Measurements from ENCODE around the gene ARHGEF1.

ARHGEF1 gene

GRCh38 chr19:41903193-41903953 lies 20.4 kb downstream of the ARHGEF1 start:
- POLR2A ChIA-PET, result interaction anchor here (1.4 kb wide), 1 partner anchor 8 kb away, joined by 4 read pairs; no protein-coding TSS in a partner anchor
- CTCF ChIA-PET, result interaction anchor here (0.6 kb wide), 1 partner anchor 31 kb away, joined by 3 read pairs; no protein-coding TSS in a partner anchor
- TF ChIP-seq, protein P1, sequence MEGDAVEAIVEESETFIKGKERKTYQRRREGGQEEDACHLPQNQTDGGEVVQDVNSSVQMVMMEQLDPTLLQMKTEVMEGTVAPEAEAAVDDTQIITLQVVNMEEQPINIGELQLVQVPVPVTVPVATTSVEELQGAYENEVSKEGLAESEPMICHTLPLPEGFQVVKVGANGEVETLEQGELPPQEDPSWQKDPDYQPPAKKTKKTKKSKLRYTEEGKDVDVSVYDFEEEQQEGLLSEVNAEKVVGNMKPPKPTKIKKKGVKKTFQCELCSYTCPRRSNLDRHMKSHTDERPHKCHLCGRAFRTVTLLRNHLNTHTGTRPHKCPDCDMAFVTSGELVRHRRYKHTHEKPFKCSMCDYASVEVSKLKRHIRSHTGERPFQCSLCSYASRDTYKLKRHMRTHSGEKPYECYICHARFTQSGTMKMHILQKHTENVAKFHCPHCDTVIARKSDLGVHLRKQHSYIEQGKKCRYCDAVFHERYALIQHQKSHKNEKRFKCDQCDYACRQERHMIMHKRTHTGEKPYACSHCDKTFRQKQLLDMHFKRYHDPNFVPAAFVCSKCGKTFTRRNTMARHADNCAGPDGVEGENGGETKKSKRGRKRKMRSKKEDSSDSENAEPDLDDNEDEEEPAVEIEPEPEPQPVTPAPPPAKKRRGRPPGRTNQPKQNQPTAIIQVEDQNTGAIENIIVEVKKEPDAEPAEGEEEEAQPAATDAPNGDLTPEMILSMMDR (IDR thresholded peaks at IDR 0.05; ENCODE audit: insufficient read depth, low read length, missing control alignments), result no peak
- no peak overlapping the region for H3K4me3 ChIP-seq (ENCODE audit: low read depth, low read length)
- DNase-seq (ENCODE audit: low read depth, low spot score), result no peak

- ChIA-PET POLR2A (no interaction called here), CTCF (no interaction called here)
- DNase-seq (ENCODE audit: low read depth, low spot score), result no peak
- TF ChIP-seq, protein P1 (IDR thresholded peaks at IDR 0.05; ENCODE audit: insufficient read depth, low read length, missing control alignments), result no peak
- H3K4me3 ChIP-seq (ENCODE audit: low read depth, low read length), result no peak overlapping the region
Measured at GRCh38 chr19:41904118-41904870, 21.3 kb downstream of the ARHGEF1 start.

- POLR2A ChIA-PET, result no interaction called here
- TF ChIP-seq, protein P1 (IDR thresholded peaks at IDR 0.05; ENCODE audit: insufficient read depth, low read length, missing control alignments), result no peak
- H3K4me3 ChIP-seq (ENCODE audit: low read depth, low read length), result no peak overlapping the region
- CTCF ChIA-PET, result no interaction called here
- DNase-seq (ENCODE audit: low read depth, low spot score), result no peak
Measured at GRCh38 chr19:41905273-41906002, 22.5 kb downstream of the ARHGEF1 start.

GRCh38 chr19:41906271-41906670 lies 23.3 kb downstream of the ARHGEF1 start:
- no peak for DNase-seq (ENCODE audit: low read depth, low spot score)
- CTCF ChIA-PET, result no interaction called here
- H3K4me3 ChIP-seq (ENCODE audit: low read depth, low read length), result no peak overlapping the region
- TF ChIP-seq, protein P1 (IDR thresholded peaks at IDR 0.05; ENCODE audit: insufficient read depth, low read length, missing control alignments), result no peak
- POLR2A ChIA-PET, result no interaction called here

DNA sequence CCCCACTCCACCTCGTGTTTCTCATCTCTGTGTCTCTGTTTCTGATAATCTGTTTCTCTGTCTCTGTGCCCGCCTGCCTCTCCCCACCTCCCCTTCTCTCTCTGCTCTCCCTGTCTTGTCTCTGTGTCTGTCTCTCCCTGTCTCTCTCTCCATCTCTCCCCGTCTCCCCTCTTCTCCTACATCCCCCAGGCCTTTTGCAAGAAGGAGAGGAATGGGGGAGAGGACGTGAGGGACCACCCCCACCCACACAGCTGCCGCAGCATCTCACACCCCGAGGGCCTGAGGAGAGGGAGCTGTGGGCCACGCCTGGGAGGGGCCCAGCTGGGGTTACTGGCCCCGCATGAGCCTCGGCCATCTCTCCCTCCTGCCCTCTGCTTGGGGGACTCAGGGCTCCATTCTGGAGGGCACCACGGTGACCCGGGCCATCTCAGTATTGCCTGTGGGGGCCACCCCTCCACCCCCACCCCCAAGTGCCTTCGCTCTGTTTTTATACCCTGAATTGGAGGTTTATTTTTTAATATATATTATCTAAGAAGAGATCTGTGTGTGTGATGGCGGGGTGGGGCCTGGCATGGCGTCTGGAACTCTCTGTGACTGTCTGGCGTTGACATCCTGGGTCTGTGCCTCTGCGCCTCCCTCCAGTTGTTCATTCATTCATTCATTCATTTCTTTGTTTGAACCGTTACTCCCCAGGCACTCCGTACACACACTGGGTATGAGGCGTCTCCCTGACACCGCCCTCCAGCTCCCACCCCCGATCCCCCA lies 24.1 kb downstream of the ARHGEF1 start:
- TF ChIP-seq, protein P1 (IDR thresholded peaks at IDR 0.05; ENCODE audit: insufficient read depth, low read length, missing control alignments), result no peak
- ChIA-PET CTCF (no interaction called here), POLR2A (no interaction called here)

More for the DNA sequence above, 24.1 kb downstream of the ARHGEF1 start:
- no peak overlapping the region for H3K4me3 ChIP-seq (ENCODE audit: low read depth, low read length)
- no peak for DNase-seq (ENCODE audit: low read depth, low spot score)
